IPS-18c (cell line): ENCODE results near the gene MAPK12.

Experiments used
- H3K4me3 ChIP-seq: 2 replicates; pipeline ENCODE4 v1.7.0; 2013; ENCODE audit warnings: low read depth, mild to moderate bottlenecking, low read length, moderate library complexity; ENCODE audit not compliant: insufficient read depth
- H3K9me3 ChIP-seq: one replicate; pipeline ENCODE4 v1.6.1; 2013; ENCODE audit warnings: mild to moderate bottlenecking, low read length, moderate library complexity; ENCODE audit not compliant: control insufficient read depth, insufficient read depth

The MAPK12 gene

DNA sequence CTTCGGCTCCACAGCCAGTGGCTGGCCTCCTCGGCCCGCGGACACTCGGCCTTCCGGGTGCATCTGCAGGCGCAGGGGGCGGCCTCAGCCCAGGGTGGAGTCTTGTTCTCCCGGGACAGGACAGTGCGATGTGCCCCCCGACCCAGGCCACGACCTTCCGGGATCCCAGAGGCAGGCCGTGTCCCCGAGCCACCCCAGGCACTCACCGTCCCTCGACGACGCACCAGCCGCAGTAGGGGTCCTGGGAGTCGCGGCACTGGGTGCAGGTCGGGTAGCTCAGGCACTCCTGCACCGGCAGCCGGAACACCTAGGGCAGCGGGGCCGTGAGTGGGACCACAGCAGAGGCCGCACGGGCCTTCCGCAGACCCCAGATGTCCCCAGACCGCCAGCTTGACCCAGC is 26.2 kb upstream of the MAPK12 start:
- H3K4me3 ChIP-seq: no peak overlapping the region
- peaks cover 2% of the 10 kb centered on the region for H3K9me3 ChIP-seq

DNA sequence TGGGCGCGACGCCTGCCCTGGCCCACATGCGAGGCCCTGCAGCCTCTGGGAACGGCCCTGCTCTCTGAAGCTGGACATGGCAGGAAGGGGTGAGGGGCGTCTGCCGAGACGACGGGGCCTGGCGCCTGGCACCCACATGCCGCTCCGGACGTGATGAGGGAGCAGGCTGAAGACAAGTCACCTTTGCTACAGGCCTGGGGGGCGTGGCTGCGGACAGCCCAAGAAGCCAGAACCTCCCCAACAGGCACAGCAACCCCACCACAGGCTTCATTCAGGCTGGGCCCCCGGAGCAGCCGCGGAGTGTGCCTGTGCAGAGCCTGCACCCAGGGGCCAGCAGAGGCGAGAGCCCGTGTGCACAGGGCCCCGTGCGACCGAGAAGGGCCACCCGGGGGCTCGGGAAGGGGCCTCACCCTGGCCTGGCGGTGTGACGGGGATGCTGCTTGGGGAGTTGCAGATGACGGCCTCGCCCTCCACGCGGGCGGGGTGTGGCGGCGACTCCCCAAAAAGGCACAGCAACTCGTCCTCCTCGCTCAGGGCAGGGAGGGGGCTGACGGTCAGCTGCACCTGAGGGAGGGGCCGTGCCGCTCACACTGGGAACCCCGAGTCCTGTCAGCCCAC is 25.3 kb upstream of the MAPK12 start:
- H3K4me3 ChIP-seq: no peak overlapping the region
- peaks cover 2% of the 10 kb centered on the region for H3K9me3 ChIP-seq

DNA sequence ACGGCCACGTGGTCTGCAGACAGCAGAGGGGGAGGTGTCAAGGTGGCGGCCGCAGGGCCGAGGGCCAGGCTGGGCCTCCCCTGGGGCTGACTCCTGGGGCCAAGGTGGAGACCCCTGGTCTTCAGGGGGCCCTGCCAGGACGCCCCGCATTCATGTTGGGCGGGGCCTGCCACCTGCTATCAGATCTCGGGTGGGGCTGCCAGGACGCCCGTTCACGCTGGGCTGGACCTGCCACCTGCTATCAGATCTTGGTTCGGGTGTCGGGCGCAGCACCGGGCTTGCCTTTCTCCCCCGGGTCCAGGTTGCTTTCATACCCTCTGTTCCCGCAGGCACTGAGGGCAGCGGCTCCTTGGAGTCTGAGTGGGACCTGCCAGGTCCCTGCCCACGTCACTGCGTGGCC is 24.8 kb upstream of the MAPK12 start:
- Histone ChIP-seq H3K9me3 (peaks cover 2% of the 10 kb centered on the region), H3K4me3 (no peak overlapping the region)

DNA sequence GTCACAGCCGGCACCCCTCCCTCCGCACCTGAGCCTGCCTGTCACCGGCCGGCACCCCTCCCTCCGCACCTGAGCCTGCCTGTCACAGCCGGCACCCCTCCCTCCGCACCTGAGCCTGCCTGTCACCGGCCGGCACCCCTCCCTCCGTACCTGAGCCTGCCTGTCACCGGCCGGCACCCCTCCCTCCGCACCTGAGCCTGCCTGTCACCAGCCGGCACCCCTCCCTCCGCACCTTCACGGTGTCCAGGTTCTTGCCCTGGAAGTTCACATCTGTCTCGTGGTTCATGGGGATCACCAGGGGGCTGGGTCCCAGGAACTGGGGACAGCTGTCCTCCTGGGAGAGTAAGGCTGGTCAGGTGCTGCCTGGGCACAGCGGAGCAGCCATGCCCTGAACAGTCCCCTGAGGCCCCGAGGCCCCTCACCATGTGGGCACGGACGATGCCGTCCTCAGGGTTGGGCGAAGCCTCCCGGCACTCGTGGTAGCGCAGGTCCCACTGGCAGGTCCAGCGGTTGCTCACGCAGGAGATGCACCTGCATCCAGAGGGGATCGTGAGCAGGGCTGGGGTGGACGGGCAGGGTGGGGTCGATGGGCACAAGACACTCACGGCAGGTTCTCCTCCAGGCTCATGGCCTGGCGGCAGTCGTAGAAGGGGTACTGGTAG is 24.2 kb upstream of the MAPK12 start:
- H3K9me3 ChIP-seq: peaks cover 2% of the 10 kb centered on the region
- no peak overlapping the region for H3K4me3 ChIP-seq

DNA sequence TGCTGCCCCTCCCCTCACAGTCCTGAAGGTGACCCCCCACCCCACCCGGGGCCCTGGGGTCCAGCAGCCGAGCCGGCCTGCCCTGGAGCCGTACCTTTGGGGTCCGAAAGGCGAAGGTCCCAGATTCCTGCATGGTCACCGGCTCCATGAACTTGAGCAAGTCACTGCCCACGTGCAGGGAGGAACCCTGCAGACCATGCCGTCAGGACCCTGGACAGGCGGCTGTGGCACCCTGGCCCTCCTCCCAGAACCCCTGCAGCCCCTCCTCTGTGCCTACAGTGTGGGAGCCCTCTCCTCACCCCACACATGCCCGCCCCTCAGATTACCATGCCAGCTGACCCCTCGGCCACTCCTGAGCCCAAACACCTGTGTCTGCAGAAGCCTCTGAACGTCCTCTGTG is 23.0 kb upstream of the MAPK12 start:
- H3K4me3 ChIP-seq: no peak overlapping the region
- H3K9me3 ChIP-seq: no peaks in the 10 kb centered on the region

DNA sequence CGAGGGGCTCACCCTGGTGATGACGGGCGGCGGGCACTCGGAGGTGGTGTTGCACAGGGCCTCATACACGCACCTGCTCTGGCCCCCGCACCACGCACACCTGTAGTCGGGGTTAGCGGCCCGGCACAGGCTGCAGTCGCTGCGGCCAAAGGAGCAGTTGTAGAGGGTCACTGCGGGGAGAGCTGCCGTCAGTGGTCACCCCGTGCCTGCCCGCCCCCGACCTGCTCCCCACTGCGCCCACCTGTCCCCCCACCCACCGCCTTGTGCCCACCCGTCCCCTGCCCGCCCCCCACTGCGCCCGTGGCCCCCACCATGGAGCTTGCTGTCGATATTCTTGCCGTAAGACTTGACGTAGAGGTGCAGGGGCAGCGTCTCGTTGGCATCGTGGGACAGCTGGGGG is 22.3 kb upstream of the MAPK12 start:
- no peaks in the 10 kb centered on the region for H3K9me3 ChIP-seq
- no peak overlapping the region for H3K4me3 ChIP-seq

DNA sequence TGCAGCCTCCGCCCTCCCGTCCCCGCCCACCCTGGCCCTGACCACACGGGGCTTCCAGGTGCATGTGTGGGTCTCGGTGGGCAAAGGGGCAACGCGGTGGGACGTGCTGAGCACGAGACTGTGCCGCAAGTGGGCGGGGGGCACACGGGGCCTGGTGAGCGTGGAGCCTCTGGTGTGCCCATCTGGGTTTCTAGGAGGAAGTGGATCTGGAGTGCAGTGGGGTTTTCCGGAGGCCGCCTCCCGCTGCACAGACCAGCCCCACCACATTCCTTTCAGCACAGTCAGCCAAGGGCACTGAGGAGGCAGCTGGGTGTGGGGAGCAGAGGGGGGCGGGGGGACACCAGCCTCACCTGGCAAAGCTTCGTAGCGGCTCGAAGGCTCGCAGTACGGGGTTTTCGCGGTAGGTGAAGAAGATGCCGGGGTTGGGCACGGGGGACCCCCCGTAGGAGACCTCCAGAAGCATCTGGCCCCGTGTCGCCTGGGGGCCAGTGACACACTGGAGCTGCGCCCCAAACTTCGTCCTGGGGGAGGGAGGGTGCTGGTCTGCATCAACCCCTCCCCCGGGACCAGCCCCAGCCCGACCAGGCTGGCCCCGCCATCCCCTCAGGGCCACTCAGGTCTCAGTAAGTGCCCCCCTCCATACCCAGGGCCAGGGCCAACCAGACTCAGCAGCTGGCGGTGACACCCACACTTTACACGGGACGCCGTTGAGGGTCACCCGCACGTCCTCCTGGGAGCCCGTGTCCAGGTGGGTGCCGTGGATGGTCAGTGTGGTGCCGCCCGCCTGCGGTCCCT is 21.1 kb upstream of the MAPK12 start:
- Histone ChIP-seq H3K4me3 (no peak overlapping the region), H3K9me3 (no peaks in the 10 kb centered on the region)

DNA sequence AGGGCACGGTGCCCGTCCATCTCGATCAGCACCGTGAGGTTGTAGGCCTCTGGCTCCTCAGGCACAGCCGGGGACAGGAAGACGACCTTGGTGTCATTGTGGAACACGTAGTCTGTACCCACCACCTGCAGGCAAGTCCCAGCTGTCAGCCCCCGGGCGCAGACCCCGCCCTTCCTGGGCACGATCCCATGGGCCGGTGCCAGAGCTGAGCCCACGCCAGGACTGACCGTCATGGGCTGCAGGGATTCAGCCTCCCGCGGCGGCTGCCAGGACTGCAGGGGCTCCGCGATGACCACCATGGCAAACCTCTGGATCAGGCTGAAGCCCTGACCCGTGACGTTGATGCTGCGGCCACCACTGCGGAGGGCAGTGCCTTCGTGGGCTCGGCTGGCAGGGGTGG is 20.5 kb upstream of the MAPK12 start:
- H3K4me3 ChIP-seq: no peak overlapping the region

DNA sequence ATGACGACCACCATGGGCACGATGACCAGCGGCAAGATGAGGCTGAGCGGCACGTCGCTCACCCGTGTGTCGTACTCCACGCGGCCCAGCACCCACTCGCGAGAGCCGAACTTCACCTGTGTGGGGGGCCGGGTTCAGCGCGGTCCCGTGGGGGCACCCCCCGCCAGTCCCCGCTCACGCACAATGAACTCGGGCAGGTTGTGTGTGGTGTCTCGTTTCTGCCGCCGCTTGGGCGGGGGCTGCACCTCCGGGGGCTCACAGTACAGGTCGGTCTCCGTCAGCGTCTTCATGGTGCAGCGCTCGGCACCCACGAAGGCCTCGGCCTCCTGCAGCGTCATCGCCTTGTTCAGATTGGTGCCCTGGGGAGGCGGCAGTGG is 19.9 kb upstream of the MAPK12 start:
- Histone ChIP-seq H3K4me3 (no peak overlapping the region), H3K9me3 (peaks cover under 1% of the 10 kb centered on the region)

More for the DNA sequence above, 20.5 kb upstream of the MAPK12 start:
- H3K9me3 ChIP-seq: no peaks in the 10 kb centered on the region

DNA sequence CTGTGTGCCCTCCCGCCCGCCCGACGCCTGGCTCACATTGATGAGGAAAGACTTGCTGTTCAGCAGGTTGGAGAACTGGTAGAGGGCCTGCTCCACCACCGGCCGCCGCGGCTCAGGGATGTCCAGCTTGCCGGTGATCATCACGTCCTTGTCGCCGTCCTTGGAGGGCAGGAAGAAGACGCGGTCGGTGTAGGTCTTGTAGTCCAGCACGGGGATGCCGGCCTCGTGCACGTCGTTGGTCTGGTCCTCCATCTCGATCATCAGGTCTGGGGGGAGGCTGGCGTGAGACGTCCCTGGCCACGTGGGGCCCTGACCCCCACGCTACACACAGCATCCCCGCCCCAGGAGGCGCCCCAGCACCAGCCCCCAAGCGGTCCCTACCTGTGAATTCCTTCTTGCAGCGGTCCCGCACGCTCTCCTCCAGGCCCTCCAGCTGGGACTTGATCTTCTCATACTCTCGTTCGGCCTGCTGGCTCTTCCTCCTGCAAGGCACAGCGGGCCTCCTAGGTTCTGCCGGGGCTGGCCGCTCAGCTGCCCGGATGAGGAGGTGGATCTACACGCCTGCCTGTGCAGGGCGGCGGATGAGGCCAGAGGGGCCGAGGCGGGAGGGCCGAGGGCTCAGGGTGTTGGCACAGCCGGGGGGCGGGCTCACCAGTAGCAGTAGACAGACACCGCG is 19.4 kb upstream of the MAPK12 start:
- H3K9me3 ChIP-seq: peaks cover 3% of the 10 kb centered on the region
- H3K4me3 ChIP-seq: no peak overlapping the region

DNA sequence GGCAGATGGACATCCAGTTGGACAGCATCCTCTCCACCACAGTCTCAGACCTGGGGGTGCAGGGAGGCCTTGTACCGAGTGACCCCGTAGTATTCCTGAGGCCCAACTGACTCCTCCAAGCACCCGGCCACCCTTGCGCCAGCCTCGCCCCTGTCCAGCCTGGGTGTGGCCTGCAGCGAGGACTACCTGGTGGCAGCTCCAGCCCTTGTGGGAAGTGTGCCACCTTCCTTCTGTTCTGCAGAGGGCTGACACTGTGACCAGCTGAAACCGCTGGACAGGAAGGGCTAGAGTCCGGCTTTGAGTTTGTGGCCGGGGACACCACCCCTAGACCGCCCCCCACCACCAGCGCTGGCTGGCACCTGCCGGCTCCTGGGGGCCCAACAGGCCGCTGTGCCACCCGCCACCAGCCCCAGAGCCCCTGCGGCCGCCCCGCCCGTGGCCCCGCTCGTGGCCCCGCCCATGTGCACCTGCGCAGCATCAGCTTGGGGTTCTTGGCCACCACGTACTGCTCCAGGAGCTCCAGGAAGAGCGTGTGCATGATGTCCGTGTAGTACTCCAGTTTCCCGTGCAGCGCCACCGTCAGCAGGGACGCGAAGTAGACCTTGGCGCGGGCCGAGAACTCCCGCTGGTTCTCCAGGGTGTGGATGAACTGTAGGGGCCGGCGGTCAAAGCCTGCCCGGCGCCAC is 18.7 kb upstream of the MAPK12 start:
- Histone ChIP-seq H3K9me3 (peaks cover 3% of the 10 kb centered on the region), H3K4me3 (no peak overlapping the region)

DNA sequence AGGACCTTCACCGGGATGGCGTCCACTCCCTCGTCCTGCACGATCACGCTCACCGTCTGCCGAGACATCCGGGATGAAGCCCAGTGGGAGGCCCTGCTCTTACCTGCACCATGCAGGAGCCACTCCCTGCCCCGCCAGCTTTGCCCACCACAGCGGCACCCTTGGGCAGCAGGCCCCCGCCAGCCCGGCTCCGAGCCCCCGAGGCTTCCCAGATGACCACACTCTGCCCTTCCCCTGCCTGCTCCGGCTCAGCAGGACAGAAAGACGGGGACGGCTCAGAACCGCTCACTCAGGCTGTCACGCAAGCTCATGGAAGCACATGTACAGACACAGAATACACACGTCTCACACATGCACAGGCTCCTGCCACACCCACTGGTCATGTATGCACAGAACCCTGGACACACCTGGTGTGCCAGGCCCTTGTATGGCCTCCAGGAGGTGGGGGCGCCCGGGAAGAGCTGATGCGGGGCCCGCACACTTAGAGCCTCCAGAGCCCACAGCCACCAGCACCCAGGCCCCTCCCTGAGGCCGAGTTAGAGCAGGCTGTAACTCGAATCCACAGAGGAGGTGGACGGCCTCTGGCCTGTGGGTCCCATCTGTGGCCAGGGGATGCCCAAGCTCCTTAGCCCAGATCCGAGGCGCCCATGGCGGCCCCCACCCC is 17.6 kb upstream of the MAPK12 start:
- peaks cover 3% of the 10 kb centered on the region for H3K9me3 ChIP-seq
- H3K4me3 ChIP-seq: no peak overlapping the region

DNA sequence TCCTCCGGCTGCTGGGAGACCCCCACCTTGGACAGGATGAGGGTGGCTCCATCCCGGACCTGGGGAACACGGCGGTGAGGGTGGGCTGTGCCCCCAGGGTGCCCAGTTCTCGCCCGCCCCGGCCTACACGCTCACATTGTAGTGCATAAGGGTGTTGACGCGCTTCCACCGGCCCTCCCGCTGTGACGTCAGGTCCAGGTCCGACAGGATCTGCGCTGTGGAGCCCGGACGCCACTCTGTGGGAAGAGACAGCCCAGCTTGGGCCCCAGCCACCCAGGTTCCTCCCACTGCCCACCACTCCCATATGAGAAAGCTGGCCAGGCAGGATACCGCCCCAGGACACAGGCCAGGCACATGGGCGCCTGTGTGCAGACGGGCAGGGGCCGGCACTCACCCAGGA is 17.0 kb upstream of the MAPK12 start:
- Histone ChIP-seq H3K4me3 (no peak overlapping the region), H3K9me3 (peaks cover 3% of the 10 kb centered on the region)

DNA sequence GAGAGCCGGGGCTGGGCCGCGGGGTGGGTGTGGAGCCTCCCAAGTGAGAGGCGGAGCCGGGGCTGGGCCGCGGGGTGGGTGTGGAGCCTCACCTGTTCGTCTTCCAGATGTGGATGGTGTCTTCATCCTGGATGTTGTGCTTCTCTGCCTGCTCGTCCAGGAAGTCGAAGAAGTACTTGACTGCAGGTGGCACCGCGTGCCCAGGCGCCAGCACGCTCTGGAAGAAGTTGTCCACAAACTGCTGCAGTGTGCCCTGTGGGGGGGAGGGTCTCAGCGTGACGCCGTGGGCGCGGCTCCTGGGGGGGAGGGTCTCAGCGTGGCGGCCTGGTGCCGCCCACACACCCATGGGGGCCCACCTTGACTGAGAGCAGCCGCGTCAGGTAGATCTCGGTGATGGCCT is 16.3 kb upstream of the MAPK12 start:
- peaks cover 3% of the 10 kb centered on the region for H3K9me3 ChIP-seq
- H3K4me3 ChIP-seq: no peak overlapping the region

DNA sequence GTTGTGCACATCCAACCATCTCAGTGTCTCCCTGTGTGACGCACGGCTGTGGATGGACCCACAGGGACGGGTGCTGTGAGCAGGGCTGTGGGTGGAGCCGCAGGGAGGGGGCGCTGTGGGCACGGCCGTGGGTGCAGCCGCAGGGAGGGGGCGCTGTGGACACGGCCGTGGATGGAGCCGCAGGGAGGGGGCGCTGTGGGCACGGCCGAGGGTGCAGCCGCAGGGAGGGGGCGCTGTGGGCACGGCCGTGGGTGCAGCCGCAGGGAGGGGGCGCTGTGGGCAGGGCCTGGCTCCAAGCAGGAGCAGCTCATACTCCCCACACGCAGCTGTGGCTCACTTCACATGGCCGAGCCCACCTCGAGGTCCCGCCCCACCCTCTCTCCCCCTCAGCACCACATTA is 14.7 kb upstream of the MAPK12 start:
- Histone ChIP-seq H3K4me3 (no peak overlapping the region), H3K9me3 (peaks cover 3% of the 10 kb centered on the region)

DNA sequence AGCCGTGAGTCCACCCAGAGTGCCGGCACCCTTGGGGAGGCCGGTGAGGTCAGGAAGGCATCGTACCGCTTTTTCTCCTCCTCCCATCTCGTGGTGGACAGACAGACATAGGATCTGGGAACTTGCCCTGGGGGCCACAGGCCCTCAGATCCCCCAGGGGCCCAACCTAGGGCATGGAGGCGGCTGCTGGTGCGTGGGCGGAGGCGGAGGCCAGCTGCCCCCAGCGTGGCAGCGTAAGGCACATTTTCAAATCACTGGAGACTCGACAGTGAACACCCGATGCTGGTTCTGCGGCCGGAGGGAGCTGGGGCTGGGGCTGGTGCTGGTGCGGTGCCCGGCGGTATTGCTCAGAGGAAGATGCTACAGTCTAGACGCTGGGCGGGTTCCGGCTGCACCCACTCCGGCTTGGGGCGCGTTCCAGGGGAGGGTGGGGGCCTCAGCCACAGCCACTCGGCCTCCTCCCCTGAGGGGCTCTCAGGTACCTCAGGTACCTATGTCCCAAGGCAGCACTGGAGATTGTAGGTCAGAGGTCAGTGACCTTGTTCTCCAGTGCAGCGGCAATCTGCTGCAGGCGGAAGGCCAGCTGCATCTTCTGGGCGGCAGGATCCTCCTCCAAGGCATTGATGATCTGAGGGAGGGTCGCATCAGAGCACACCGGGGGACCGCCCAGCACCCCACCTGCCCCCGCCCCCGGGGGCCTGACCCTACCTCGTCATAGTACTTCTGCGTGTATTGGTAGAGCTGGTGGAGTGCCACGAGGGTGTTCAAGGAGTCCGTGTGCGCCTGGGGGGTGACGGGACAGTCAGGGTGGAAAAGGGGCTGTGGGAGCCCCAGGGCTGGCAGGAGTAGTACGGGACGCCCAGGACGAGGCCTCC is 13.9 kb upstream of the MAPK12 start:
- Histone ChIP-seq H3K9me3 (peaks cover 3% of the 10 kb centered on the region), H3K4me3 (no peak overlapping the region)
